RWPE2 (cell line): ENCODE results near the gene IP6K3.

Experiments
- ATAC-seq: fragments of 200-7000 bp; cut with Tn5 transposase; 3 replicates; pipeline ENCODE4 v1.9.1; 2021; ENCODE audit warnings: low read depth
- DNase-seq: peaks from one replicate; pipeline ENCODE4 v3.0.0-alpha.2; 2020; ENCODE audit warnings: low spot score
- H3K27ac ChIP-seq: fragments of 450-650 bp; 2 replicates; pipeline ENCODE4 v1.5.1; 2017; ENCODE audit warnings: mild to moderate bottlenecking; ENCODE audit not compliant: poor library complexity, severe bottlenecking
- H3K27me3 ChIP-seq: fragments of 250-450 bp; sonication (Bioruptor Pico); 2 replicates; pipeline ENCODE4 v1.5.1; 2021; ENCODE audit warnings: mild to moderate bottlenecking, moderate library complexity; ENCODE audit not compliant: insufficient read depth, poor library complexity, severe bottlenecking
- H3K36me3 ChIP-seq: fragments of 250-450 bp; sonication (Bioruptor Pico); 2 replicates; pipeline ENCODE4 v1.5.1; 2020; ENCODE audit warnings: low read depth, mild to moderate bottlenecking, moderate library complexity
- H3K4me1 ChIP-seq: fragments of 250-450 bp; sonication (Bioruptor Pico); 2 replicates; pipeline ENCODE4 v1.5.1; 2021; ENCODE audit warnings: mild to moderate bottlenecking, moderate library complexity; ENCODE audit not compliant: insufficient read depth, poor library complexity, severe bottlenecking
- H3K4me3 ChIP-seq: fragments of 250-450 bp; sonication (Bioruptor Pico); 2 replicates; pipeline ENCODE4 v1.5.1; 2021; ENCODE audit warnings: mild to moderate bottlenecking, moderate library complexity; ENCODE audit not compliant: severe bottlenecking
- H3K9me3 ChIP-seq: fragments of 250-450 bp; sonication (Bioruptor Pico); 2 replicates; pipeline ENCODE4 v1.5.1; 2021; ENCODE audit warnings: mild to moderate bottlenecking, moderate library complexity; ENCODE audit not compliant: severe bottlenecking
- CTCF ChIP-seq: fragments of 450-650 bp; IDR thresholded peaks from one replicate; pipeline ENCODE4 v1.5.1; 2017; ENCODE audit warnings: mild to moderate bottlenecking, moderate library complexity; ENCODE audit not compliant: poor library complexity, severe bottlenecking

The IP6K3 gene

DNA sequence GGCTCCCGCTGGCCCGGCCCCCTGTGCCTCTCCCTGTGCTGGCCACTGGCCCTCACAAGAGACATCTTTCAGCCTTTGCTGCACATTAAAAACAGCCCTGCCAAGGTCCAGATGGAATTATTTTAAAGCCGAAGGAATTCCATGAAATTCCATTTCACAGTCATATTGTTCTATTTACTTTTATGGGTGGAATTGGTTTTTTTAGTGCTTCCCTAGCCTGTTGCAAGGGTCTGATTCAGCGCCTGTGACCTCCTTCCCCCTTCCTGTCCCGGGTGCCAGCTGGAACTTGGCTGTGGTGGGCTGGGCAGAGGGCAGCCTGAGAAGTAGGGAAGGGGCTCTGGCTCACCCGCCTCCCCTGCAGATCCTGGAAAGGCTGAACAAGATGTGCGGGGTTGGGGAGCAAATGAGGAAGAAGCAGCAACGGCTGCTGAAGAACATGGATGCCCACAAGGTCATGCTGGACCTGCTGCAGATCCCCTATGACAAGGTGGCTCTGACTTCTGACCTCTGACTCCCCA, 69.5 kb downstream of the IP6K3 start:
- Histone ChIP-seq H3K36me3 (peaks cover 97% of the 10 kb centered on the region), H3K9me3 (no peaks in the 10 kb centered on the region), H3K27me3 (no peaks in the 10 kb centered on the region), H3K4me1 (peaks cover 5% of the 10 kb centered on the region), H3K27ac (no peak overlapping the region), H3K4me3 (no peak overlapping the region)
- ATAC-seq (no peak), DNase-seq (no peak)
- no peak for TF ChIP-seq CTCF

DNA sequence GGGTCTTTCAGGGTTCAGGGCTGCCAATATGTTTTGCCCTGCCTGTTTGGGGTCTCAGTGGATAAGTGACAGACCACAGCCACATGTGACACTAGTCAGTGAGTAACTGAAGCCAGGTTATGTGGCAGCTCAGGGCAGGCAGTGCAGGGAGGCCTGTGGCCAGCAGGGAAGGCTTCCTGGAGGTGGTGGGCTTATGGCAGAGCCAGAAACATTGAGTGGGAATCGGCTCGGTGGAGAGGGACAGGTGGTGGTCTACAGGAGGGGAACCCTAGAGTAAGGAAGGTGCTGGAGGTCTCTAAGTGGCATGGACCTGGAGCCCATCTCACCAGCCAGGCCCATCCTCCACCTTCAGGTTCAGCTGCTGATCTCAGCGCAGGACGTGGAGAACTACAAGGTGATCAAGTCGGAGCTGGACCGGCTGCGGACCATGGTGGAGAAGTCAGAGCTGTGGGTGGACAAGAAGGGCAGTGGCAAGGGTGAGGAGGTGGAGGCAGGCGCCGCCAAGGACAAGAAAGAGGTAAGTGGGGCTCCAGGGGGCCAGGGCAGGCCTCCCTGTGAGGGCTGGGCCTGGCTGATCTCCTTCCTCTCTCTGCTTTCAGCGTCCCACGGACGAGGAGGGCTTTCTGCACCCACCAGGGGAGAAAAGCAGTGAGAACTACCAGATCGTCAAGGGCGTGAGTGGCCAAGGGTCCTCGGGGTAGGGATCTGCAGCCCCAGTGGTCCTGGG, 70.1 kb downstream of the IP6K3 start:
- no peak for ATAC-seq
- Histone ChIP-seq H3K27ac (no peak overlapping the region), H3K27me3 (no peaks in the 10 kb centered on the region), H3K4me1 (peaks cover 5% of the 10 kb centered on the region), H3K9me3 (no peaks in the 10 kb centered on the region), H3K36me3 (peaks cover 97% of the 10 kb centered on the region), H3K4me3 (no peak overlapping the region)
- TF ChIP-seq CTCF: no peak
- DNase-seq: no peak

DNA sequence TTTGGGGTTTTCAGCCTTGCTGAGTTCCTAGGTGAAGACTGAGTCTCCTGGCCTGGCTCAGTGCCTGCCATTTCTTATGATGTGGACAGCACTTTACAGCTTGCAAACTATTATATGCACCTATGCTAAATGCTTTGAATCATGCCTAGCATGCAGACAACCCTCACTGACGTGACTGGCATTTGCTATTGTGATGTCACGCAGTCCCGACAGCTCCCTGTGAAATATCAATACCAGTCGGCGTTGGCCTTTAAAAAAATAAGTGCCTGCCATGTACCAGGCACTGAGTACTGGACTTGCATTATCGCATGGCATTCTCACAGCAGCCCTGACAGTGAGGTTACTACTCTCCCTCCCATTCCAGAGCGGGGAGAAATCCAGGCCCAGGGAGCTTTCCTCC, 70.7 kb downstream of the IP6K3 start:
- peaks cover 5% of the 10 kb centered on the region for H3K4me1 ChIP-seq
- no peak for TF ChIP-seq CTCF
- peaks cover 97% of the 10 kb centered on the region for H3K36me3 ChIP-seq
- H3K4me3 ChIP-seq: no peak overlapping the region
- DNase-seq (no peak), ATAC-seq (no peak)
- H3K9me3 ChIP-seq: no peaks in the 10 kb centered on the region
- H3K27ac ChIP-seq: no peak overlapping the region
- H3K27me3 ChIP-seq: no peaks in the 10 kb centered on the region

- Histone ChIP-seq H3K27me3 (no peaks in the 10 kb centered on the region), H3K4me3 (no peak overlapping the region), H3K36me3 (peaks cover 97% of the 10 kb centered on the region), H3K4me1 (peaks cover 9% of the 10 kb centered on the region), H3K9me3 (no peaks in the 10 kb centered on the region), H3K27ac (peak overlapping the region; percentile 35)
- TF ChIP-seq CTCF: no peak
- no peak for ATAC-seq
- no peak for DNase-seq
These were observed 72.9 kb downstream of the IP6K3 start for GRCh38 chr6:33673851-33674250.

DNA sequence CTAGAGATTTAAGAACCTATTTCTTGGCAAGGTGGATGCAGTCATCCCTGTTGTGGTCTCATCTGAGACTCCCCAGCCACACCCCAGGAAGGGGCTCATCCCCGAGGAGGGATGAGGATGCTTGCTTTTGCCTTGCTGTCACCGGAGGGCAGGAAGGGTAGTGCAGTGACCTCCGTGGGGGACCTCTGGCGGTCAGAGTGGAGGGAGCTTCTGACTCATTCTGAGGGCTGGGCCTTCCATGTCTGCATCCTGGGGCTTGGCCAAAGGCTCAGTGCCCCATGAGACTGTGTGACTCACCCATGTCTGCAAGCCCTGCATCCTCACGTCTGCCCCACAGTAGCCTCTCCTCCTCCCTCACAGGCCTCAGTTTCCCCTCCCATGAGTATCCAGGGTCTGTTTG, 73.9 kb downstream of the IP6K3 start:
- no peak for DNase-seq
- peaks cover 100% of the 10 kb centered on the region for H3K36me3 ChIP-seq

More for the DNA sequence above, 73.9 kb downstream of the IP6K3 start:
- no peaks in the 10 kb centered on the region for H3K27me3 ChIP-seq
- H3K9me3 ChIP-seq: no peaks in the 10 kb centered on the region
- H3K4me1 ChIP-seq: peaks cover 14% of the 10 kb centered on the region
- H3K27ac ChIP-seq: peak overlapping the region; percentile 35
- peak; percentile 57 for TF ChIP-seq CTCF
- peak; percentile 65 for ATAC-seq
- H3K4me3 ChIP-seq: no peak overlapping the region
